BE2C (cell line): ENCODE measurements around the gene AGPAT3.

Experiments
- DNase-seq: peaks from one replicate; pipeline ENCODE4 v3.0.0-alpha.2; 2020
- H3K27me3 ChIP-seq: fragments of 250-450 bp; sonication (Bioruptor Pico); 2 replicates; pipeline ENCODE4 v1.5.1; 2020; ENCODE audit warnings: mild to moderate bottlenecking
- H3K36me3 ChIP-seq: fragments of 250-450 bp; sonication (Bioruptor Pico); 2 replicates; pipeline ENCODE4 v1.5.1; 2020; ENCODE audit warnings: mild to moderate bottlenecking
- H3K4me1 ChIP-seq: fragments of 250-450 bp; sonication (Bioruptor Pico); 2 replicates; pipeline ENCODE4 v1.5.1; 2020
- H3K4me3 ChIP-seq: 2 replicates; pipeline ENCODE4 v1.5.1; 2011; ENCODE audit warnings: low read depth, low read length
- H3K9me3 ChIP-seq: fragments of 250-450 bp; sonication (Bioruptor Pico); 2 replicates; pipeline ENCODE4 v1.5.1; 2020
- CTCF ChIP-seq: IDR thresholded peaks from 2 replicates; pipeline ENCODE4 v1.5.1; 2012; ENCODE audit warnings: mild to moderate bottlenecking, low read depth, low read length

The AGPAT3 gene

GRCh38 chr21:43954896-43955295, 89.9 kb downstream of the AGPAT3 start:
- DNase-seq = no peak
- H3K27me3 ChIP-seq = no peaks in the 10 kb centered on the region
- H3K36me3 ChIP-seq = no peaks in the 10 kb centered on the region
- H3K9me3 ChIP-seq = no peaks in the 10 kb centered on the region
- peaks cover 4% of the 10 kb centered on the region; the same call in 1 of the 2 replicates for H3K4me1 ChIP-seq
- no peak for TF ChIP-seq CTCF
- H3K4me3 ChIP-seq = no peak overlapping the region

- H3K4me1 ChIP-seq = no peaks in the 10 kb centered on the region
- no peak overlapping the region for H3K4me3 ChIP-seq
- TF ChIP-seq CTCF = no peak
- no peaks in the 10 kb centered on the region for H3K36me3 ChIP-seq
- H3K9me3 ChIP-seq = no peaks in the 10 kb centered on the region
- H3K27me3 ChIP-seq = no peaks in the 10 kb centered on the region
- no peak for DNase-seq
Measured at GRCh38 chr21:43956019-43956669, 91.1 kb downstream of the AGPAT3 start.

- no peak for TF ChIP-seq CTCF
- Histone ChIP-seq H3K36me3 (no peaks in the 10 kb centered on the region), H3K4me3 (no peak overlapping the region), H3K9me3 (no peaks in the 10 kb centered on the region), H3K27me3 (no peaks in the 10 kb centered on the region), H3K4me1 (no peaks in the 10 kb centered on the region)
- DNase-seq = no peak
Measured at GRCh38 chr21:43956670-43957035, 91.6 kb downstream of the AGPAT3 start.

- Histone ChIP-seq H3K9me3 (no peaks in the 10 kb centered on the region), H3K4me1 (no peaks in the 10 kb centered on the region), H3K36me3 (no peaks in the 10 kb centered on the region), H3K4me3 (no peak overlapping the region), H3K27me3 (no peaks in the 10 kb centered on the region)
- no peak for TF ChIP-seq CTCF
- DNase-seq = no peak
Measured at GRCh38 chr21:43957128-43957571, 92.1 kb downstream of the AGPAT3 start.

GRCh38 chr21:43957611-43958362, 92.8 kb downstream of the AGPAT3 start:
- no peaks in the 10 kb centered on the region; the same call in 1 of the 2 replicates for H3K36me3 ChIP-seq
- TF ChIP-seq CTCF = no peak
- no peak overlapping the region for H3K4me3 ChIP-seq
- H3K27me3 ChIP-seq = no peaks in the 10 kb centered on the region
- H3K4me1 ChIP-seq = no peaks in the 10 kb centered on the region
- no peak for DNase-seq
- H3K9me3 ChIP-seq = no peaks in the 10 kb centered on the region
